GM12874 (cell line): ENCODE data around the gene SPSB1.

ENCODE experiments used
- TF ChIP-seq, protein P1 (sequence below): IDR thresholded peaks from 2 replicates; pipeline ENCODE4 v1.5.1; 2011; ENCODE audit warnings: low read depth, mild to moderate bottlenecking, control low read depth, low read length, moderate library complexity; ENCODE audit not compliant: insufficient read depth

SPSB1 gene

DNA sequence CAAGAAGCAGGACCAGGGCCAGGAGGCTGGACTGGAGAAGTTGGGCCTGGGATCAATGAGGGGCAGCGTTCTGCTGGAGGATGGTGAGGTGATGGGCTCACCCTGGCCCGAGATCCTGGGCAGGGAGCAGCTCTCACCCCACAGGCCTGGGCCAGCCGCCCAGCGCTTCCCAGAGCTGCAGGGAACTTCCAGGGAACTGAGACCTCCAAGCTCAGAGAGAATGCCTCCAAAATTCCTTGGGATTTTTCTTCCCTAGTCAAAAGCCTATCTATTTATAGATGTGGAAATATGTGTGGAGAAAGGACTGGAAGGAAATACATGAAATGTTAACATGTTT lies 121.2 kb downstream of the SPSB1 start:
- TF ChIP-seq, protein P1, sequence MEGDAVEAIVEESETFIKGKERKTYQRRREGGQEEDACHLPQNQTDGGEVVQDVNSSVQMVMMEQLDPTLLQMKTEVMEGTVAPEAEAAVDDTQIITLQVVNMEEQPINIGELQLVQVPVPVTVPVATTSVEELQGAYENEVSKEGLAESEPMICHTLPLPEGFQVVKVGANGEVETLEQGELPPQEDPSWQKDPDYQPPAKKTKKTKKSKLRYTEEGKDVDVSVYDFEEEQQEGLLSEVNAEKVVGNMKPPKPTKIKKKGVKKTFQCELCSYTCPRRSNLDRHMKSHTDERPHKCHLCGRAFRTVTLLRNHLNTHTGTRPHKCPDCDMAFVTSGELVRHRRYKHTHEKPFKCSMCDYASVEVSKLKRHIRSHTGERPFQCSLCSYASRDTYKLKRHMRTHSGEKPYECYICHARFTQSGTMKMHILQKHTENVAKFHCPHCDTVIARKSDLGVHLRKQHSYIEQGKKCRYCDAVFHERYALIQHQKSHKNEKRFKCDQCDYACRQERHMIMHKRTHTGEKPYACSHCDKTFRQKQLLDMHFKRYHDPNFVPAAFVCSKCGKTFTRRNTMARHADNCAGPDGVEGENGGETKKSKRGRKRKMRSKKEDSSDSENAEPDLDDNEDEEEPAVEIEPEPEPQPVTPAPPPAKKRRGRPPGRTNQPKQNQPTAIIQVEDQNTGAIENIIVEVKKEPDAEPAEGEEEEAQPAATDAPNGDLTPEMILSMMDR, result no peak

DNA sequence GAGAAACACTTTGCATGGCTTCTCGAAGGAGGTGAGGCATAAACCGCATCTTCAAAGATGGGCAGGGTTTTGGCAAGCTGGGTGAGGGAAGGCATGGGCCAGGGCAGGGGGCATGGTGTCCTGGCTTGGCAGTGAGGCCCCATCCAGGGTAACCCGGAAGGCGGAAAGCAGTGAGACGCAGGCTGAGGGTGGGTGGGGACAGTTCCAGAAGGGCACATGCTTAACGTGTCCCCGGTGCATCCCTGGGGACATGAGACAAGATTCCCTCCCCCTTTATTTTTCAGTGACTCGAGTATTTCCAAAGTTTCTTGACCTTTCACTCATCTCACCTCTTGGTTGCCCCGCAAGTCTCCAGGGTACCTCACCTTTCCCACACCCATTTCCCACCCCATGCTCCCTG lies 123.8 kb downstream of the SPSB1 start:
- TF ChIP-seq, protein P1, result no peak

DNA sequence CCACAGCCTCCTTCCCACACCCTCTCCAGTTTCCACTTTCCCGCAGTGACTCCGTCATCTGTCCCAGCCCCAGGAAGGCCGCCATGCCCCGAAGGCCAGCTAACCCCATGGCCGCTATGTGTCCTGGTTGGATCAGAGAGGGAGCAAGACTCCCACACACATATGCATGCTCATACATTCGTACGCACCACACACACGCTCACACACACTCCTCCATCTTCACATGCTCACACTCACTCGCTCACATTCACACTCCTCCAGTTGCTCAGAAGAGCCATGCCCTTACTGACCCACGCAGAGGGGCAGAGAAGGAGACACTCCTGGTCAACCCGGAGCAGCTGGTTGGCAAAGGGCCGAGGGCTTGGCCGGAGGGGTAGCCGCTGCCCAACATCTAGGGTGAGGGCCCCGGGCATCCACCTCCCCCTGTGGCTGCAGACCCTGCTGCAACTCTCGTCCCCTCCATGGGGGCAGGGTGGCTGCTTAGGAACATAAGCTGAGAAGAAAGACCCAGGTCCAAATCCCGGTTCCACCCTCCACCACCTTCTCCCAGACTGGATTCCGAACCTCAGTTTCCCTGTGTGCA lies 124.3 kb downstream of the SPSB1 start:
- TF ChIP-seq, protein P1, result no peak

- TF ChIP-seq, protein P1, result no peak
Measured at GRCh38 chr1:9417695-9418094, 125.0 kb downstream of the SPSB1 start.

DNA sequence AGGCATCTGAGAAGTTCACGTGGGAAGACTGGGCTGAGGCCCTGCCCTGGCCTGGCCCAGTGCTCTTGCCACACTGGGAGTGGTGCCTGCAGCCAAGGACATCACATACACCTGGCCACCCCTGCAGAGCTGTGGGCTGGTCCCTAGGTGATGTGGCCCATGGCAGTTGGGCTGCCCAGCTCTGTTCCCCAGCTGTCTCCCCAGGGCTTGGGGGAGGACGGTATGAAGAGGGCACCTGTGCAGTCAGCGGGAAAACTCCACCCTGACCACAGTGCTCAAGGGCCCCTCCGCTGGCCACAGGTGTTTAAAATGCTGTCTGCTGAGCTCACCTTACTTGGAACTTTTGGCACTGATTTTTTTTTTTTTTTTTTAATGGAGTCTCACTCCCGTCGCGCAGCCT lies 126.2 kb downstream of the SPSB1 start:
- TF ChIP-seq, protein P1, result no peak
